Measurements from ENCODE around the gene TMEM222. TPM values are rescaled to one million over a fixed set of nuclear protein-coding genes. Genes with fewer than 3 reads are reported as not detected.

The TMEM222 gene
- total and polyA plus RNA-seq, 7 experiments from 2014 or later = 23.7 to 66.1 (median 43.3) TPM

DNA sequence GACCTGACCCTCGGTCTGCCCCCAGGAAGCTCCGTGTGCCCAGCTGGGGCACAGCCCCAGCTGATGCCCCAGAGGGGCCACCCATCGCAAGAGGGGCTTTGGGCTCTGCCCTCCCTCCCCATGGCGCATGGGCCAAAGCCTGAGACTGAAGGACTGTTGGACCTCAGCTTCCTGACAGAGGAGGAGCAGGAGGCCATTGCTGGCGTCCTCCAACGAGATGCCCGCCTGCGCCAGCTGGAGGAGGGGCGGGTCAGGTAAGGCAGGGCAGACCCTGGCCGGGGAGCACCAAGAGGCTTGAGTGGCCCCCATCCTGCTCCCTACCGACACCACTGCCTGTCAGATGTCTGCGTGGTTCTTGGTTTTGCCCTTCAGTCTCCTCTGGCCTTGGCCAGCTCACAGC, 23.3 kb downstream of the TMEM222 start:
- Histone ChIP-seq H3K4me3 (ENCODE audit: low read length) (no peak overlapping the region), H3K4me1 (ENCODE audit: control insufficient read depth in 2 of 2, insufficient read depth in 2 of 2, low read length in 2 of 2) (peaks cover 11 to 27% of the 10 kb centered on the region in 2 donors), H3K27ac (ENCODE audit: low read depth, low read length) (peak overlapping the region; percentile 1), H3K9me3 (ENCODE audit: control insufficient read depth in 2 of 3, low read length in 3 of 3) (no peaks in the 10 kb centered on the region), H3K36me3 (ENCODE audit: control insufficient read depth in 2 of 3, insufficient read depth in 3 of 3, low read length in 3 of 3) (peaks cover 0 to 36% (median 4%) of the 10 kb centered on the region in 3 experiments), H3K27me3 (ENCODE audit: control insufficient read depth in 2 of 2, insufficient read depth in 2 of 2, low read length in 2 of 2) (no peaks in the 10 kb centered on the region)
- no peaks in the 10 kb centered on the region for H3K27me3 Mint-ChIP-seq
- peaks cover 4 to 29% (median 9%) of the 10 kb centered on the region in 5 donors for H3K36me3 Mint-ChIP-seq
- POLR2A ChIA-PET = interaction anchor here (0.6 to 7.2 kb wide), 4 partner anchors 10 to 210 kb away, joined by 3 to 111 read pairs (median 17); partner anchors contain the start of genes MAP3K6 and TMEM222
- ATAC-seq (no peak), DNase-seq (no peak)
- peak overlapping the region in 3 of 9 donors; percentile 72 to 85 (median 76) for H3K27ac Mint-ChIP-seq
- peak overlapping the region in 7 of 10 donors; percentile 35 to 85 (median 78) for H3K4me3 Mint-ChIP-seq
- peaks cover 0 to under 1% (median 0%) of the 10 kb centered on the region in 11 donors for H3K9me3 Mint-ChIP-seq
- CTCF ChIA-PET = interaction anchor here (0.6 to 3.3 kb wide), 6 partner anchors 9 to 1497 kb away, joined by 3 to 21 read pairs (median 4); no protein-coding TSS in a partner anchor
- H3K4me1 Mint-ChIP-seq = peaks cover 5 to 54% (median 50%) of the 10 kb centered on the region in 7 donors
- intact Hi-C loops (cut with micrococcal nuclease) = no loop called here

- peaks cover 0 to 47% (median 8%) of the 10 kb centered on the region in 3 experiments for H3K36me3 ChIP-seq (ENCODE audit: control insufficient read depth in 2 of 3, insufficient read depth in 3 of 3, low read length in 3 of 3)
- H3K27me3 ChIP-seq (ENCODE audit: control insufficient read depth in 2 of 2, insufficient read depth in 2 of 2, low read length in 2 of 2) = no peaks in the 10 kb centered on the region
- Mint-ChIP-seq H3K27me3 (no peaks in the 10 kb centered on the region), H3K27ac (peak overlapping the region in 8 of 9 donors; percentile 42 to 92 (median 61)), H3K36me3 (peaks cover 4 to 29% (median 9%) of the 10 kb centered on the region in 5 donors), H3K9me3 (no peaks in the 10 kb centered on the region), H3K4me3 (peak overlapping the region in 6 of 10 donors; percentile 8 to 79 (median 36)), H3K4me1 (peaks cover 5 to 45% (median 43%) of the 10 kb centered on the region in 7 donors)
- ATAC-seq (no peak), DNase-seq (no peak)
- no peak overlapping the region for H3K4me3 ChIP-seq (ENCODE audit: low read length)
- CTCF ChIA-PET = interaction anchor here (1.2 to 3.3 kb wide), 2 partner anchors 10 to 13 kb away, joined by 4 to 21 read pairs; no protein-coding TSS in a partner anchor
- POLR2A ChIA-PET = interaction anchor here (0.6 to 7.2 kb wide), 4 partner anchors 9 to 20 kb away, joined by 3 to 111 read pairs (median 4); no protein-coding TSS in a partner anchor
- H3K9me3 ChIP-seq (ENCODE audit: control insufficient read depth in 2 of 3, low read length in 3 of 3) = no peaks in the 10 kb centered on the region
- H3K27ac ChIP-seq (ENCODE audit: low read depth, low read length) = no peak overlapping the region
- intact Hi-C loops (cut with micrococcal nuclease) = no loop called here
- peaks cover 4 to 19% of the 10 kb centered on the region in 2 donors for H3K4me1 ChIP-seq (ENCODE audit: control insufficient read depth in 2 of 2, insufficient read depth in 2 of 2, low read length in 2 of 2)
Measured at GRCh38 chr1:27346357-27346756, 24.4 kb downstream of the TMEM222 start.

- no peak overlapping the region for H3K4me3 ChIP-seq (ENCODE audit: low read length)
- peak overlapping the region; percentile 22 for H3K27ac ChIP-seq (ENCODE audit: low read depth, low read length)
- Mint-ChIP-seq H3K27ac (peak overlapping the region in 4 of 9 donors; percentile 28 to 70 (median 64)), H3K4me3 (peak overlapping the region in 2 of 10 donors; percentile 19 to 37), H3K9me3 (no peaks in the 10 kb centered on the region), H3K4me1 (peaks cover 5 to 43% (median 40%) of the 10 kb centered on the region in 7 donors), H3K36me3 (peaks cover 4 to 29% (median 9%) of the 10 kb centered on the region in 5 donors), H3K27me3 (no peaks in the 10 kb centered on the region)
- ATAC-seq (no peak), DNase-seq (no peak)
- intact Hi-C loops (cut with micrococcal nuclease) = no loop called here
- POLR2A ChIA-PET = interaction anchor here (0.7 to 7.2 kb wide), 3 partner anchors 8 to 19 kb away, joined by 3 to 111 read pairs (median 3); no protein-coding TSS in a partner anchor
- CTCF ChIA-PET = interaction anchor here (1.2 to 3.3 kb wide), 2 partner anchors 9 to 14 kb away, joined by 4 to 21 read pairs; no protein-coding TSS in a partner anchor
- H3K36me3 ChIP-seq (ENCODE audit: control insufficient read depth in 2 of 3, insufficient read depth in 3 of 3, low read length in 3 of 3) = peaks cover 0 to 52% (median 8%) of the 10 kb centered on the region in 3 experiments
- no peaks in the 10 kb centered on the region for H3K27me3 ChIP-seq (ENCODE audit: control insufficient read depth in 2 of 2, insufficient read depth in 2 of 2, low read length in 2 of 2)
- no peaks in the 10 kb centered on the region for H3K9me3 ChIP-seq (ENCODE audit: control insufficient read depth in 2 of 3, low read length in 3 of 3)
- H3K4me1 ChIP-seq (ENCODE audit: control insufficient read depth in 2 of 2, insufficient read depth in 2 of 2, low read length in 2 of 2) = peaks cover 0 to 18% of the 10 kb centered on the region in 2 donors
Measured at GRCh38 chr1:27346991-27347624, 25.1 kb downstream of the TMEM222 start.

- Histone ChIP-seq H3K27ac (ENCODE audit: low read depth, low read length) (peak overlapping the region; percentile 70), H3K9me3 (ENCODE audit: control insufficient read depth in 2 of 3, low read length in 3 of 3) (no peaks in the 10 kb centered on the region), H3K36me3 (ENCODE audit: control insufficient read depth in 2 of 3, insufficient read depth in 3 of 3, low read length in 3 of 3) (peaks cover 0 to 52% (median 8%) of the 10 kb centered on the region in 3 experiments), H3K4me3 (ENCODE audit: low read length) (peak overlapping the region; percentile 50), H3K4me1 (ENCODE audit: control insufficient read depth in 2 of 2, insufficient read depth in 2 of 2, low read length in 2 of 2) (peaks cover 0 to 14% of the 10 kb centered on the region in 2 donors), H3K27me3 (ENCODE audit: control insufficient read depth in 2 of 2, insufficient read depth in 2 of 2, low read length in 2 of 2) (no peaks in the 10 kb centered on the region)
- ChIA-PET POLR2A (interaction anchor here (0.7 to 1.3 kb wide), 3 partner anchors 11 to 26 kb away, joined by 3 to 5 read pairs (median 3); no protein-coding TSS in a partner anchor), CTCF (interaction anchor here (1.6 to 1.7 kb wide), 2 partner anchors 8 to 17 kb away, joined by 7 to 8 read pairs; no protein-coding TSS in a partner anchor)
- peak in 3 of 9 donors; percentile 26 to 38 (median 36) for DNase-seq
- Mint-ChIP-seq H3K27ac (peak overlapping the region in 4 of 9 donors; percentile 42 to 62 (median 52)), H3K36me3 (peaks cover 4 to 18% (median 6%) of the 10 kb centered on the region in 5 donors), H3K4me3 (peak overlapping the region; percentile 19 to 74 (median 62)), H3K9me3 (no peaks in the 10 kb centered on the region), H3K27me3 (no peaks in the 10 kb centered on the region), H3K4me1 (peaks cover 5 to 32% (median 29%) of the 10 kb centered on the region in 7 donors)
- intact Hi-C loops (cut with micrococcal nuclease) = loop anchor here in 1 of 2 donors (1.0 kb wide), 1 partner anchor 8 kb away; no protein-coding TSS in a partner anchor
- ATAC-seq = peak; percentile 88
Measured at GRCh38 chr1:27348861-27349783, 27.2 kb downstream of the TMEM222 start.

GRCh38 chr1:27349784-27350662, 28.1 kb downstream of the TMEM222 start:
- Histone ChIP-seq H3K4me1 (ENCODE audit: control insufficient read depth in 2 of 2, insufficient read depth in 2 of 2, low read length in 2 of 2) (peaks cover 0 to 7% of the 10 kb centered on the region in 2 donors), H3K4me3 (ENCODE audit: low read length) (no peak overlapping the region), H3K27ac (ENCODE audit: low read depth, low read length) (peak overlapping the region; percentile 70), H3K9me3 (ENCODE audit: control insufficient read depth in 2 of 3, low read length in 3 of 3) (no peaks in the 10 kb centered on the region), H3K36me3 (ENCODE audit: control insufficient read depth in 2 of 3, insufficient read depth in 3 of 3, low read length in 3 of 3) (peaks cover 0 to 49% (median 8%) of the 10 kb centered on the region in 3 experiments), H3K27me3 (ENCODE audit: control insufficient read depth in 2 of 2, insufficient read depth in 2 of 2, low read length in 2 of 2) (no peaks in the 10 kb centered on the region)
- ChIA-PET POLR2A (interaction anchor here (0.7 to 1.3 kb wide), 4 partner anchors 9 to 27 kb away, joined by 3 to 5 read pairs (median 3); partner anchors contain the start of gene SYTL1), CTCF (interaction anchor here (1.7 kb wide), 1 partner anchor 18 kb away, joined by 8 read pairs; no protein-coding TSS in a partner anchor)
- Mint-ChIP-seq H3K36me3 (peaks cover 4 to 14% (median 6%) of the 10 kb centered on the region in 5 donors), H3K27ac (no peak overlapping the region), H3K27me3 (no peaks in the 10 kb centered on the region), H3K4me1 (peaks cover 5 to 28% (median 23%) of the 10 kb centered on the region in 7 donors), H3K4me3 (peak overlapping the region in 1 of 10 donors; percentile 69), H3K9me3 (no peaks in the 10 kb centered on the region)
- ATAC-seq = peak; percentile 79
- no peak for DNase-seq
- intact Hi-C loops (cut with micrococcal nuclease) = loop anchor here in 1 of 2 donors (1.0 kb wide), 1 partner anchor 9 kb away; no protein-coding TSS in a partner anchor
